Naive thymus-derived CD4-positive, alpha-beta T cell (primary cell): ENCODE results near the gene AIDA. TPM values are rescaled to one million over a fixed set of nuclear protein-coding genes. Genes with fewer than 3 reads are reported as not detected.

ENCODE experiments used
- ATAC-seq: fragments of 150-1000 bp; cut with Tn5 transposase; 2 replicates; pipeline ENCODE4 v1.10.0; 2021; ENCODE audit warnings: mild to moderate bottlenecking, moderate library complexity
- CTCF ChIA-PET: fragments of 350-600 bp; sonication (Branson Sonifier 250); formaldehyde crosslinking; loops from one replicate; lab custom pipeline; 2021; ENCODE audit warnings: antibody characterized with exemption; lab: Charles Lee
- POLR2A ChIA-PET: fragments of 350-600 bp; sonication (Branson Sonifier 250); formaldehyde crosslinking; loops from one replicate; lab custom pipeline; 2021; ENCODE audit warnings: antibody characterized with exemption, inconsistent platforms; lab: Charles Lee
- DNase-seq, 9 donors: peaks; one replicate each; pipeline versions ENCODE4 v3.0.0 to v3.0.0-alpha.2; 2020 to 2022; ENCODE audit warnings: mixed read lengths in 1 of 9
- H3K27ac ChIP-seq: one replicate; pipeline ENCODE4 v1.7.0; 2013; ENCODE audit warnings: mild to moderate bottlenecking, low read depth, low read length, moderate library complexity
- H3K27me3 ChIP-seq, 2 donors: one replicate each; pipeline ENCODE4 v1.7.0; 2013; ENCODE audit warnings: low read length in 2 of 2, mild to moderate bottlenecking in 2 of 2, moderate library complexity in 2 of 2; ENCODE audit not compliant: control insufficient read depth in 2 of 2, insufficient read depth in 2 of 2
- H3K36me3 ChIP-seq, 3 experiments: 1 replicate in 2 of 3; 2 replicates in 1 of 3; pipeline ENCODE4 v1.7.0; 2013; ENCODE audit warnings: low read length in 3 of 3, mild to moderate bottlenecking in 3 of 3, moderate library complexity in 1 of 3; ENCODE audit not compliant: insufficient read depth in 3 of 3, control insufficient read depth in 2 of 3
- H3K4me1 ChIP-seq, 2 donors: one replicate each; pipeline ENCODE4 v1.7.0; 2013; ENCODE audit warnings: low read length in 2 of 2, mild to moderate bottlenecking in 2 of 2, moderate library complexity in 1 of 2; ENCODE audit not compliant: control insufficient read depth in 2 of 2, insufficient read depth in 2 of 2
- H3K4me3 ChIP-seq: 2 replicates; pipeline ENCODE4 v1.7.0; 2013; ENCODE audit warnings: mild to moderate bottlenecking, low read length
- H3K9me3 ChIP-seq, 3 experiments: 1 replicate in 2 of 3; 2 replicates in 1 of 3; pipeline ENCODE4 v1.7.0; 2013; ENCODE audit warnings: low read length in 3 of 3; ENCODE audit not compliant: control insufficient read depth in 2 of 3
- H3K27ac Mint-ChIP-seq, 9 donors: one replicate each; pipeline ENCODE4 v1.8.0; 2020 to 2022; ENCODE audit warnings: mixed read lengths in 9 of 9, mild to moderate bottlenecking in 8 of 9, moderate library complexity in 5 of 9, inconsistent platforms in 2 of 9
- H3K27me3 Mint-ChIP-seq, 5 donors: one replicate each; pipeline ENCODE4 v1.8.0; 2021 to 2022; ENCODE audit warnings: mixed read lengths in 5 of 5, mild to moderate bottlenecking in 1 of 5
- H3K36me3 Mint-ChIP-seq, 5 donors: one replicate each; pipeline ENCODE4 v1.8.0; 2020 to 2022; ENCODE audit warnings: mixed read lengths in 5 of 5, mild to moderate bottlenecking in 3 of 5, inconsistent platforms in 1 of 5
- H3K4me1 Mint-ChIP-seq, 7 donors: one replicate each; pipeline ENCODE4 v1.8.0; 2020 to 2022; ENCODE audit warnings: mixed read lengths in 7 of 7, mild to moderate bottlenecking in 3 of 7, inconsistent platforms in 1 of 7
- H3K4me3 Mint-ChIP-seq, 10 donors: one replicate each; pipeline ENCODE4 v1.8.0; 2020 to 2022; ENCODE audit warnings: mild to moderate bottlenecking in 10 of 10, mixed read lengths in 10 of 10, moderate library complexity in 6 of 10, inconsistent platforms in 2 of 10
- H3K9me3 Mint-ChIP-seq, 11 donors: one replicate each; pipeline ENCODE4 v1.8.0; 2020 to 2022; ENCODE audit warnings: mixed read lengths in 11 of 11, mild to moderate bottlenecking in 4 of 11, inconsistent platforms in 1 of 11, moderate library complexity in 1 of 11
- intact Hi-C, 2 donors: fragments of 100-400 bp; cut with micrococcal nuclease; formaldehyde crosslinking; loops; one replicate each; pipeline ENCODE4 v1.15.1; 2023
- polyA plus RNA-seq, 2 donors: library from polyadenylated mRNA; unstranded; fragments of 300-500 nt; fragmentation: Illumina TruSeq; gene quantifications; one replicate each; pipeline ENCODE4 v1.2.3, GENCODE V29; 2021
- total RNA-seq, 6 experiments: library from RNA in 5 of 6; stranded (reverse) in 5 of 6; gene quantifications; 1 replicate in 5 of 6; 2 replicates in 1 of 6; pipeline ENCODE4 v1.2.3 and lab custom pipeline; 2021 to 2026

The AIDA gene
- total and polyA plus RNA-seq, 7 experiments from 2014 or later, result 22.2 to 63.3 (median 34.8) TPM

GRCh38 chr1:222736972-222737371 lies 24.7 kb upstream of the AIDA start, which contains the start of gene FAM177B:
FAM177B (plus strand) TSS chr1:222737202; CDS start chr1:222746546, 9,344 bp downstream.
- ATAC-seq (no peak), DNase-seq (no peak)
- Mint-ChIP-seq H3K27ac (no peak within 1 kb of the TSS), H3K4me3 (no peak within 1 kb of the TSS), H3K27me3 (no peaks in the 10 kb centered on the region), H3K36me3 (peaks cover 0 to 13% (median 3%) of the 10 kb centered on the region in 5 donors), H3K9me3 (no peaks in the 10 kb centered on the region), H3K4me1 (peaks cover 0 to 7% (median 0%) of the 10 kb centered on the region in 7 donors)
- ChIA-PET CTCF (interaction anchor here (0.7 to 1.1 kb wide), 2 partner anchors 10 to 271 kb away, joined by 3 read pairs; no protein-coding TSS in a partner anchor), POLR2A (interaction anchor here (0.6 kb wide), 1 partner anchor 350 kb away, joined by 3 read pairs; no protein-coding TSS in a partner anchor)
- H3K27ac ChIP-seq, result no peak within 1 kb of the TSS
- no peaks in the 10 kb centered on the region for H3K4me1 ChIP-seq
- H3K4me3 ChIP-seq, result no peak within 1 kb of the TSS
- intact Hi-C loops, result loop anchor here in 1 of 2 donors (5.0 kb wide), 1 partner anchor 270 kb away; no protein-coding TSS in a partner anchor
- H3K27me3 ChIP-seq, result no peaks in the 10 kb centered on the region
- H3K36me3 ChIP-seq, result peaks cover 6 to 25% (median 15%) of the 10 kb centered on the region in 3 experiments
- no peaks in the 10 kb centered on the region for H3K9me3 ChIP-seq

GRCh38 chr1:222736470-222736869 lies 24.2 kb upstream of the AIDA start:
- no peaks in the 10 kb centered on the region for H3K9me3 Mint-ChIP-seq
- H3K36me3 ChIP-seq, result peaks cover 6 to 29% (median 18%) of the 10 kb centered on the region in 3 experiments
- no peaks in the 10 kb centered on the region for H3K9me3 ChIP-seq
- H3K27ac ChIP-seq, result no peak overlapping the region
- no peaks in the 10 kb centered on the region for H3K4me1 ChIP-seq
- peaks cover 0 to 11% (median 0%) of the 10 kb centered on the region in 7 donors for H3K4me1 Mint-ChIP-seq
- intact Hi-C loops, result loop anchor here in 1 of 2 donors (5.0 kb wide), 1 partner anchor 269 kb away; no protein-coding TSS in a partner anchor
- no peak overlapping the region for H3K4me3 Mint-ChIP-seq
- no peak overlapping the region for H3K27ac Mint-ChIP-seq
- H3K36me3 Mint-ChIP-seq, result peaks cover 0 to 16% (median 7%) of the 10 kb centered on the region in 5 donors
- ChIA-PET POLR2A (no interaction called here), CTCF (interaction anchor here (1.1 kb wide), 1 partner anchor 9 kb away, joined by 3 read pairs; no protein-coding TSS in a partner anchor)
- H3K4me3 ChIP-seq, result no peak overlapping the region
- DNase-seq (no peak), ATAC-seq (no peak)
- no peaks in the 10 kb centered on the region for H3K27me3 Mint-ChIP-seq
- no peaks in the 10 kb centered on the region for H3K27me3 ChIP-seq

- Histone ChIP-seq H3K4me3 (no peak overlapping the region), H3K36me3 (peaks cover 16 to 45% (median 33%) of the 10 kb centered on the region in 3 experiments), H3K9me3 (no peaks in the 10 kb centered on the region), H3K27me3 (no peaks in the 10 kb centered on the region), H3K27ac (no peak overlapping the region), H3K4me1 (no peaks in the 10 kb centered on the region)
- H3K27me3 Mint-ChIP-seq, result no peaks in the 10 kb centered on the region
- H3K9me3 Mint-ChIP-seq, result no peaks in the 10 kb centered on the region
- no peak for DNase-seq
- no peak for ATAC-seq
- intact Hi-C loops, result loop anchor here in 1 of 2 donors (5.0 kb wide), 1 partner anchor 267 kb away; no protein-coding TSS in a partner anchor
- ChIA-PET CTCF (no interaction called here), POLR2A (no interaction called here)
- peak overlapping the region in 3 of 9 donors; percentile 10 to 48 (median 19) for H3K27ac Mint-ChIP-seq
- no peak overlapping the region for H3K4me3 Mint-ChIP-seq
- H3K4me1 Mint-ChIP-seq, result peaks cover 0 to 19% (median under 1%) of the 10 kb centered on the region in 7 donors
- H3K36me3 Mint-ChIP-seq, result peaks cover 2 to 28% (median 13%) of the 10 kb centered on the region in 5 donors
Measured at GRCh38 chr1:222734740-222735139, 22.4 kb upstream of the AIDA start.

GRCh38 chr1:222732216-222733159 lies 20.2 kb upstream of the AIDA start:
- no peaks in the 10 kb centered on the region for H3K27me3 Mint-ChIP-seq
- H3K27ac Mint-ChIP-seq, result peak overlapping the region in 7 of 9 donors; percentile 26 to 75 (median 53)
- peaks cover 0 to 22% (median 3%) of the 10 kb centered on the region in 7 donors for H3K4me1 Mint-ChIP-seq
- H3K4me1 ChIP-seq, result no peaks in the 10 kb centered on the region
- H3K9me3 Mint-ChIP-seq, result no peaks in the 10 kb centered on the region
- peaks cover 8 to 46% (median 24%) of the 10 kb centered on the region in 5 donors for H3K36me3 Mint-ChIP-seq
- no peak overlapping the region for H3K27ac ChIP-seq
- peaks cover 34 to 67% (median 55%) of the 10 kb centered on the region in 3 experiments for H3K36me3 ChIP-seq
- ChIA-PET CTCF (interaction anchor here (1.1 kb wide), 2 partner anchors 142 to 269 kb away, joined by 3 read pairs; no protein-coding TSS in a partner anchor), POLR2A (interaction anchor here (2.2 kb wide), 1 partner anchor 20 kb away, joined by 6 read pairs; the partner anchor contains the start of genes AIDA and BROX)
- ATAC-seq, result no peak
- H3K4me3 ChIP-seq, result no peak overlapping the region
- no peak for DNase-seq
- no peaks in the 10 kb centered on the region for H3K27me3 ChIP-seq
- intact Hi-C loops, result no loop called here
- no peak overlapping the region for H3K4me3 Mint-ChIP-seq
- H3K9me3 ChIP-seq, result no peaks in the 10 kb centered on the region

- Histone ChIP-seq H3K27ac (no peak overlapping the region), H3K9me3 (no peaks in the 10 kb centered on the region), H3K4me1 (no peaks in the 10 kb centered on the region), H3K4me3 (no peak overlapping the region), H3K27me3 (no peaks in the 10 kb centered on the region), H3K36me3 (peaks cover 39 to 83% (median 58%) of the 10 kb centered on the region in 3 experiments)
- ChIA-PET POLR2A (interaction anchor here (0.6 kb wide), 1 partner anchor 93 kb away, joined by 4 read pairs; no protein-coding TSS in a partner anchor), CTCF (no interaction called here)
- Mint-ChIP-seq H3K27ac (peak overlapping the region in 6 of 9 donors; percentile 7 to 67 (median 60)), H3K27me3 (no peaks in the 10 kb centered on the region), H3K4me3 (no peak overlapping the region), H3K4me1 (peaks cover 0 to 22% (median 3%) of the 10 kb centered on the region in 7 donors), H3K36me3 (peaks cover 8 to 53% (median 24%) of the 10 kb centered on the region in 5 donors), H3K9me3 (no peaks in the 10 kb centered on the region)
- intact Hi-C loops, result no loop called here
- ATAC-seq (no peak), DNase-seq (no peak)
Measured at GRCh38 chr1:222730866-222731265, 18.6 kb upstream of the AIDA start.

- CTCF ChIA-PET, result interaction anchor here (0.5 kb wide), 1 partner anchor 566 kb away, joined by 3 read pairs; no protein-coding TSS in a partner anchor
- no peaks in the 10 kb centered on the region for H3K27me3 ChIP-seq
- Mint-ChIP-seq H3K27ac (peak overlapping the region in 2 of 9 donors; percentile 19 to 23), H3K4me3 (no peak overlapping the region), H3K4me1 (peaks cover 0 to 22% (median 4%) of the 10 kb centered on the region in 7 donors), H3K36me3 (peaks cover 12 to 62% (median 33%) of the 10 kb centered on the region in 5 donors), H3K27me3 (no peaks in the 10 kb centered on the region), H3K9me3 (no peaks in the 10 kb centered on the region)
- H3K4me1 ChIP-seq, result no peaks in the 10 kb centered on the region
- H3K4me3 ChIP-seq, result no peak overlapping the region
- H3K36me3 ChIP-seq, result peaks cover 41 to 90% (median 53%) of the 10 kb centered on the region in 3 experiments
- H3K27ac ChIP-seq, result no peak overlapping the region
- DNase-seq, result no peak
- ATAC-seq, result no peak
- no peaks in the 10 kb centered on the region for H3K9me3 ChIP-seq
- intact Hi-C loops, result loop anchor here in 1 of 2 donors (1.0 kb wide), 1 partner anchor 23 kb away; no protein-coding TSS in a partner anchor
- POLR2A ChIA-PET, result interaction anchor here (1.5 kb wide), 1 partner anchor 16 kb away, joined by 6 read pairs; the partner anchor contains the start of genes AIDA and BROX
Measured at GRCh38 chr1:222728746-222729145, 16.5 kb upstream of the AIDA start.
